Measurements from ENCODE around the gene DNAI4.
A peak's percentile ranks its signal among the peaks of the same experiment; 100 is the strongest.
"Not testable (repeated sequence)": the region's sequence is repeated elsewhere in the genome, so short reads cannot be mapped to it uniquely, and the experiment has no call there.

DNAI4 gene

GRCh38 chr1:66924756-66925557 lies at the start of gene DNAI4, which contains the start of gene MIER1:
Gene DNAI4, minus strand, starts transcription at chr1:66924856. Its CDS starts 25 bp downstream, at chr1:66924831.
Gene MIER1, plus strand, starts transcription at chr1:66924990. Its CDS starts 39 bp downstream, at chr1:66925029.
- peak; percentile 94 for DNase-seq (ENCODE audit: low spot score)

GRCh38 chr1:66968574-66968973 lies 43.9 kb upstream of the DNAI4 start:
- DNase-seq (ENCODE audit: low spot score): no peak

- DNase-seq (ENCODE audit: low spot score): not testable (repeated sequence)
These were observed 41.7 kb upstream of the DNAI4 start for GRCh38 chr1:66966188-66966873.

- no peak for DNase-seq (ENCODE audit: low spot score)
These were observed 33.3 kb upstream of the DNAI4 start for GRCh38 chr1:66957938-66958337.

GRCh38 chr1:66954208-66954607 lies 29.6 kb upstream of the DNAI4 start:
- DNase-seq (ENCODE audit: low spot score): no peak

- no peak for DNase-seq (ENCODE audit: low spot score)
These were observed 26.9 kb upstream of the DNAI4 start for GRCh38 chr1:66951513-66951912.

GRCh38 chr1:66947267-66947666 lies 22.6 kb upstream of the DNAI4 start:
- DNase-seq (ENCODE audit: low spot score): no peak

- no peak for DNase-seq (ENCODE audit: low spot score)
These were observed 20.7 kb upstream of the DNAI4 start for GRCh38 chr1:66945316-66945715.

GRCh38 chr1:66944330-66945274 lies 19.9 kb upstream of the DNAI4 start:
- DNase-seq (ENCODE audit: low spot score): no peak

GRCh38 chr1:66943361-66943969 lies 18.8 kb upstream of the DNAI4 start:
- DNase-seq (ENCODE audit: low spot score): no peak

GRCh38 chr1:66940981-66941380 lies 16.3 kb upstream of the DNAI4 start:
- DNase-seq (ENCODE audit: low spot score): no peak

- DNase-seq (ENCODE audit: low spot score): no peak
These were observed 14.0 kb upstream of the DNAI4 start for GRCh38 chr1:66938613-66939012.

- no peak for DNase-seq (ENCODE audit: low spot score)
These were observed 13.0 kb upstream of the DNAI4 start for GRCh38 chr1:66937529-66938234.

GRCh38 chr1:66933887-66934700 lies 9.4 kb upstream of the DNAI4 start:
- no peak for DNase-seq (ENCODE audit: low spot score)

- no peak for DNase-seq (ENCODE audit: low spot score)
These were observed 7.6 kb upstream of the DNAI4 start for GRCh38 chr1:66932291-66932690.

GRCh38 chr1:66931590-66931989 lies 6.9 kb upstream of the DNAI4 start:
- no peak for DNase-seq (ENCODE audit: low spot score)

GRCh38 chr1:66930823-66931174 lies 6.1 kb upstream of the DNAI4 start:
- no peak for DNase-seq (ENCODE audit: low spot score)

- peak; percentile 87 for DNase-seq (ENCODE audit: low spot score)
These were observed 5.6 kb upstream of the DNAI4 start for GRCh38 chr1:66929999-66930822.

GRCh38 chr1:66929691-66929998 lies 5.0 kb upstream of the DNAI4 start:
- DNase-seq (ENCODE audit: low spot score): no peak

Measured in HuH-7 (cell line).